ENCODE results near the gene DYNC1I1.

- TF ChIP-seq EZH2phosphoT487 (IDR thresholded peaks at IDR 0.05; ENCODE audit: borderline replicate concordance) (no peak), CTCF (conservative IDR thresholded peaks at IDR 0.05; ENCODE audit: low read length) (peak; percentile 21; the same call in 1 of the 2 replicates)
Observed at GRCh38 chr7:95725205-95725604, 47.1 kb upstream of the DYNC1I1 start.

Measured in Loucy (cell line).